HG03558 (cell line): ENCODE data around the gene LMAN1.

Source experiments
- ATAC-seq: cut with Tn5 transposase; IDR thresholded peaks from one replicate; pipeline ENCODE4 v1.9.1; 2021; ENCODE audit warnings: moderate number of reproducible peaks; ENCODE audit not compliant: unreplicated experiment; ENCODE audit errors: extremely low read depth

The LMAN1 gene

GRCh38 chr18:59308248-59308937, 50.7 kb downstream of the LMAN1 start:
- no peak for ATAC-seq

- ATAC-seq, result no peak
Measured at GRCh38 chr18:59306640-59307039, 52.4 kb downstream of the LMAN1 start.

- ATAC-seq, result no peak
Measured at GRCh38 chr18:59305295-59305694, 53.8 kb downstream of the LMAN1 start.

- no peak for ATAC-seq
Measured at GRCh38 chr18:59303656-59304195, 55.3 kb downstream of the LMAN1 start.

GRCh38 chr18:59303006-59303405, 56.1 kb downstream of the LMAN1 start:
- no peak for ATAC-seq

GRCh38 chr18:59301929-59302328, 57.1 kb downstream of the LMAN1 start:
- no peak for ATAC-seq

- no peak for ATAC-seq
Measured at GRCh38 chr18:59300676-59301285, 58.3 kb downstream of the LMAN1 start.

- ATAC-seq, result no peak
Measured at GRCh38 chr18:59298871-59299270, 60.2 kb downstream of the LMAN1 start.

- ATAC-seq, result no peak
Measured at GRCh38 chr18:59293317-59293716, 65.7 kb downstream of the LMAN1 start.

- ATAC-seq, result no peak
Measured at GRCh38 chr18:59286341-59286740, 72.7 kb downstream of the LMAN1 start.

GRCh38 chr18:59282341-59282740, 76.7 kb downstream of the LMAN1 start:
- no peak for ATAC-seq

- ATAC-seq, result no peak
Measured at GRCh38 chr18:59279722-59280121, 79.3 kb downstream of the LMAN1 start.

- no peak for ATAC-seq
Measured at GRCh38 chr18:59279193-59279592, 79.9 kb downstream of the LMAN1 start.

- no peak for ATAC-seq
Measured at GRCh38 chr18:59278793-59279192, 80.3 kb downstream of the LMAN1 start.
